Suppressor macrophage treated with lipopolysaccharide for 1 hour (primary cell): Measurements from ENCODE around the gene THEM4.
A peak's percentile ranks its signal among the peaks of the same experiment; 100 is the strongest.
"Not testable (repeated sequence)": the region's sequence is repeated elsewhere in the genome, so short reads cannot be mapped to it uniquely, and the experiment has no call there.

Source experiments
- DNase-seq, 3 donors: peaks; one replicate each; pipeline ENCODE4 v3.0.0-alpha.2; 2020 to 2022

THEM4 gene

GRCh38 chr1:151892190-151892589 is 17.1 kb downstream of the THEM4 start:
- DNase-seq = no peak

- no peak for DNase-seq
Observed at GRCh38 chr1:151891512-151891911, 17.8 kb downstream of the THEM4 start.

- DNase-seq = peak in 2 of 3 donors; percentile 39 to 46
Observed at GRCh38 chr1:151888972-151889570, 20.2 kb downstream of the THEM4 start.

GRCh38 chr1:151887028-151887427 is 22.3 kb downstream of the THEM4 start:
- DNase-seq = no peak

GRCh38 chr1:151885479-151885878 is 23.8 kb downstream of the THEM4 start:
- DNase-seq = no peak

DNA sequence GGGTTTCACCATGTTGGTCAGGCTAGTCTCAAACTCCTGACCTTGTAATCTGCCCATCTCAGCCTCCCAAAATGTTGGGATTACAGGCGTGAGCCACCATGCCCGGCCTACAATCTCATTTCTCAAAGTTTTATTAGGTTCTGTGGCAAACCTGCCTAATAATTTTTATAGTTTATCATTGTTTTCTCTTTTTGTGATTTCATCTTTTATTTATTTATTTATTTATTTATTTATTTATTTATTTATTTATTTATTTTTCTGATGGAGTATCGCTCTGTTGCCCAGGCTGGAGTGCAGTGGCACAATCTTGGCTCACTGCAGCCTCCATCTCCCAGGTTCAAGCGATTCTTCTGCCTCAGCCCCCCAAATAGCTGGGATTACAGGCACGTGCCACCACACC is 24.4 kb downstream of the THEM4 start:
- DNase-seq = not testable (repeated sequence)

DNA sequence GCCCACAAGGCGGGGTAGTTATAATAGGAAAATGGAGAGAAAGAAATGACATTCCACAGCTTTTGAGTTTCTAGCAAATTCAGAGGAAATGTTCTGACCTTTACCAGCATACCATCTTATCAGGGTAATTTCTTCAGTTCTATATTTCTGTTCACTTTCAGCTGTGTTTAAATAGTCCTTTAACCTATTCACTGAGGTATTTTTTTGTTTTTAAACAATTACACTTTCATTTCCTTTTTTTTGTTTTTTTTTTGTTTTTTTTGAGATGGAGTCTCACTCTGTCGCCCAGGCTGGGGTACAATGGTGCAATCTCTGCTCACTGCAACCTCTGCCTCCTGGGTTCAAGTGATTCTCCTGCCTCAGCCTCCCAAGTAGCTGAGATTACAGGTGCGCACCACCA is 24.9 kb downstream of the THEM4 start:
- not testable (repeated sequence) for DNase-seq

- not testable (repeated sequence) for DNase-seq
Observed at GRCh38 chr1:151883898-151884297, 25.4 kb downstream of the THEM4 start.

DNA sequence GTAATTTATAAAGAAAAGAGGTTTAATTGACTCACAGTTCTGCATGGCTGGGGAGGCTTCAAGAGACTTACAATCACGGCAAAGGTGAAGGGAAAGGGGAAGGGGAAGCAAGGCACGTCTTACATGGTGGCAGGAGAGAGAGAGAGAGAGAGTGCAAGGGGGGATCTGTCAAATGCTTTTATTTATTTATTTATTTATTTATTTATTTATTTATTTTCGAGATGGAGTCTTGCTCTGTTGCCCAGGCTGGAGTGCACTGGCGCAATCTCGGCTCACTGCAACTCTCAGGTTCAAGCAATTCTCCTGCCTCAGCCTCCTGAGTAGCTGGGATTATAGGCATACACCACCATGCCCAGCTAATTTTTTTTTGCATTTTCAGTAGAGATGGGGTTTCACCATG is 26.4 kb downstream of the THEM4 start:
- not testable (repeated sequence) for DNase-seq

DNA sequence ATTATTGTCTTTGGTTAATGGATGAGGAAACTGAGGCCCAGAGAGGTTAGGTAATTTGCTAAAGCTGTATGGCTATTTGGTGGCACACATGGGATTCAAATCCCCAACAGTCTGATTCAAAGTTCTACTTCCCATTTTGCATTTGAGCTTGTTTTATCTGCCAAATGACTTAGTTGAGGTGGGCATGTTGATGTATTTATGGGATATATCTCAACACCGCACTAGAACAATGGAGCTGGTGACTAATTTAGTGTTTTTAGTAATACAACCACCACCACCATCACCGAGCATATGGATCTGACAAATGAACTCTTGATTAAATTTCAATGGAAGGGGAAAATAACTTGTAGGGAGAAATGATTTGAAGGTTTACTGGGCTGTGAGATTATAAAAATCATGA is 26.8 kb downstream of the THEM4 start:
- no peak for DNase-seq

DNA sequence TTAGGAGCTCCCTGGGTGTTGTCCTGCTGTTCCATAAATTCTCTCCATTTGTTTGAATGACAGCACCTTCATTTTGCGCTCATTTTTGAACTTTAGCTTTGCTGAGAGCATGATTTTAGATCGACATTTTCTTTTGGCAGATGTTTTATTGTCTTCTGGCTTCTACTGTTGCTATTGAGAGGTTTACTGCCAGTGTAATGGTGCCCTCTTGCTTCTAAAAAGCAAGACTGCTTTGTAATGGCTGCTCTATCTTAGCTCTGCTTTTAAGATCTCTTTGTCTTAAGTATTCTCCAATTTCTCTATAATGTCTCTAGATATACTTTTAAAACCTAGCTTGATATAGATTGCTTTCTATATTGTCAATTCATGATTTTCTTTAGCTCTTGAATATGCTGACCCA is 27.8 kb downstream of the THEM4 start:
- DNase-seq = no peak

GRCh38 chr1:151875419-151876097 is 33.8 kb downstream of the THEM4 start:
- no peak for DNase-seq

DNA sequence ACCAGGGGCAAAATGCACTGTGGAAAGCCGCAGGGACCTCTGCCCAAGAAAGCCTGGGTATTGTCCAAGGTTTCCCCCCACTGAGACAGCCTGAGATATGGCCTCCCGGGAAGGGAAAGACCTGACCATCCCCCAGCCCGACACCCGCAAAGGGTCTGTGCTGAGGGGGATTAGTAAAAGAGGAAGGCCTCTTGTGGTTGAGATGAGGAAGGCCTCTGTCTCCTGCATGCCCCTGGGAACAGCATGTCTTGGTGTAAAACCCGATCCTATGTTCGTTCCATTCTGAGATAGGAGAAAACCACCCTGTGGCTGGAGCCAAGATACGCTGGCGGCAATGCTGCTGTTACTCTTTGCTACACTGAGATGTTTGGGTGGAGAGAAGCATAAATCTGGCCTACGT is 36.5 kb downstream of the THEM4 start:
- not testable (repeated sequence) for DNase-seq

GRCh38 chr1:151871284-151872030 is 37.9 kb downstream of the THEM4 start:
- DNase-seq = no peak

DNA sequence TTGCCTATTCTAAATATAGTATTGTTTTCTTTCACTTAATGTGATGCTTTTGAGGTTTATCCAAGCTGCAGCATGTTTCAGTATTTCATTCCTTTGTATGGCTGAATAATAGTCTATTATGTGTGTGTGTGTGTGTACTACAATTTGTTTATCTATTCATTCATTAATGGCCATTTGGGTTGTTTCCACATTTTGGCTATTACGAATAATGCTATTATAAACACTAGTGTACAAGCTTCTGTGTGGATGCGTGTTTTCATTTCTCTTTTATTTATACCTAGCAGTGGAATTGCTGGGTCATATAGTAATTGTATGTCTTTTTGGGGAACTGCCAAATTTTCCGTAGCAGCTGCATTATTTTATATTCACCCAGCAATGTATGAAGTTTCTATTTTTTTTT is 40.8 kb downstream of the THEM4 start:
- peak in 1 of 3 donors; percentile 23 for DNase-seq

- DNase-seq = peak; percentile 85 to 95 (median 95)
Observed at GRCh38 chr1:151867765-151868411, 41.4 kb downstream of the THEM4 start.

GRCh38 chr1:151867321-151867720 is 42.0 kb downstream of the THEM4 start:
- DNase-seq = peak; percentile 46 to 60 (median 47)

DNA sequence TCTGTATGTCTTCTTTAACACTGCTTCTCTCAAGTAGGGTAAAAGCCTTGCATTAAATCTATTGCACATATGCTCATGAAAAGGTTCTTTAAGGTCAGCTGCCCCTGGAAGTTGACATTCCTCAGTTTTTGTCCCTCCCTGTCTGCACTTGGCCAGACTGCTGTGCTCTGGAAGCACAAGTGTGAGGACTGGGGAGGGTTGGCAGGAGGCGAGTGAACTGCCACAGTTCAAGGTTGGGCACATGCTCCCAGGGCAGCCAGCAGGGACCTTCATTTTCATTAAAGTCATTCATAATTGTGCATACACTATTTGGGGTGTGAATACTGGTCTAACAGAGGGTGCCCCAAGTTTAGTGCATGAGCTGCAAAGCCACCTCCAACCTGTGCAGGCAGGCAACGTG is 44.9 kb downstream of the THEM4 start:
- no peak for DNase-seq

- no peak for DNase-seq
Observed at GRCh38 chr1:151862604-151863003, 46.7 kb downstream of the THEM4 start.

DNA sequence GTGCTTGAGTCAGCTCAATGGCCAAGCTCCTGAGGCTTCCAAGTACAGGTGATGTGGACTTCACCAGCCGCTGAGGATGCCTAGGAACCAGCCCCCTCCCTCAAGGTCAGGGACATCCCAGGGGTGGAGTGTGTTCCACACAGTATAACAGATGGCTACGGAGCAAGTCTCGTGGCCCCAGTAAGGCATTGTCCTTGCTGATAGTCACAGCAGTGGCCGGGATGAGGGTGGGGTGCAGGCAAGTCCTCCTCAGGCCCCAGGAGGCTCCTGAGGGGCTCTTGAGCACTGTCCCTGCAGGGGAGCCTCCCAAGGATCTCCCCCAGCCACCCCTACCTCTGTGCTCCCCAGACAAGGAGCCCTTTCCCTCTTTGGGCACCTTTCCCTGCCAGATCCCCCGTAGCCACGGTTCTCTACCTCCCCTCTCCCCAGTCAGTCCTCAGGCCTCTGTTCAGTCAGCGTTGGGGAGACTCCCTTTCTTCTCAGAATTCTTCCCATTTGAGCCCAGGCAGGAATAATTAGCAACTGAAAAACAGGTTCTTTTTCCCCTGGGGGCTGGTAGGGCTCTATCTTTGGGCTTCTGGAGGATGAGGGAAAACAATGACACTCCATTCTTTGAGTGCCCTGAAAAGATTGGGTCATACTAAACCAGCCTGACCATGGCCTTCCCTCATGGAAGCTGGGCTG is 48.7 kb downstream of the THEM4 start:
- DNase-seq = no peak

DNA sequence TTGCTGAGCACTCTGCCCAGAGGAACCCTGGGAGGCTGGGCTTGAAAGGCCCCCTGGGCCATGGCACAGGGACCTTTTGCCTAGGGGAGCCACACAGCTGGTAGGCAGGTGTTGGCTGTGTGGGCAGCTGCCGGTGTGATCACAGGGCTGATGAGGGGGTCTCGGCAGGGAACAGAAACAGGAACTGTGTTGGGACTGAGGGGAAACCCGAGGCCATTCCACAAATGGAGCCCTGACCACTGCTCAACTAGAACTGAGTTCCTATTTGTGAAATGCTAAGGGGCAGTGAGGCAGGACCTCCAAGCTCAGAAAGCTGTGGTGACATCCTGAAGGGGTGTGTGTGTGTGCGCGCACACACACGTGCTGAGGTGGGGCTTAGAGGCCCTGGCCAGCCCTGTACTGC is 49.4 kb downstream of the THEM4 start:
- peak; percentile 57 to 64 (median 58) for DNase-seq

GRCh38 chr1:151858886-151859665 is 50.2 kb downstream of the THEM4 start:
- DNase-seq = no peak
